Caco-2 (cell line): ENCODE results near the gene GSG1L. TPM values are rescaled to one million over a fixed set of nuclear protein-coding genes. Genes with fewer than 3 reads are reported as not detected.

Experiments
- BruUV-seq: library from RNA; stranded (reverse); fragments of 400-500 nt; replicated peaks from 2 replicates; lab custom pipeline; 2021; lab: Mats Ljungman, UMichigan
- CTCF ChIA-PET: fragments of 300-600 bp; sonication (Branson Sonifier 250); formaldehyde crosslinking; loops from one replicate; lab custom pipeline; 2022; ENCODE audit warnings: antibody characterized with exemption; lab: Charles Lee
- POLR2A ChIA-PET: fragments of 300-600 bp; sonication (Branson Sonifier 250); formaldehyde crosslinking; loops from one replicate; lab custom pipeline; 2022; ENCODE audit warnings: antibody characterized with exemption; lab: Charles Lee
- DNase-seq, 2 experiments: peaks; one replicate each; pipeline versions ENCODE4 v3.0.0 to v3.0.0-alpha.2; 2020 to 2022
- H3K27me3 ChIP-seq: replicated peaks from 2 replicates; pipeline ENCODE4 v1.6.0; 2011; ENCODE audit warnings: low read length; ENCODE audit not compliant: control insufficient read depth, insufficient read depth
- H3K36me3 ChIP-seq: 2 replicates; pipeline ENCODE4 v1.5.1; 2011; ENCODE audit warnings: low read length; ENCODE audit not compliant: control insufficient read depth, insufficient read depth
- H3K4me1 ChIP-seq: fragments of 250-450 bp; sonication (Bioruptor Pico); 2 replicates; pipeline ENCODE4 v1.5.1; 2020; ENCODE audit warnings: mild to moderate bottlenecking
- H3K4me3 ChIP-seq: 2 replicates; pipeline ENCODE4 v1.5.1; 2011; ENCODE audit warnings: low read depth, mild to moderate bottlenecking, control low read depth, low read length
- H3K9me3 ChIP-seq: fragments of 250-450 bp; sonication (Bioruptor Pico); 2 replicates; pipeline ENCODE4 v1.5.1; 2020; ENCODE audit warnings: mild to moderate bottlenecking, moderate library complexity
- H3K27ac Mint-ChIP-seq: one replicate; pipeline ENCODE4 v1.8.0; 2022; ENCODE audit warnings: mixed read lengths; ENCODE audit not compliant: unreplicated experiment
- H3K27me3 Mint-ChIP-seq: one replicate; pipeline ENCODE4 v1.8.0; 2022; ENCODE audit warnings: mixed read lengths; ENCODE audit not compliant: insufficient read depth, unreplicated experiment
- H3K36me3 Mint-ChIP-seq: one replicate; pipeline ENCODE4 v1.8.0; 2022; ENCODE audit warnings: mild to moderate bottlenecking, mixed read lengths; ENCODE audit not compliant: insufficient read depth, unreplicated experiment
- H3K4me1 Mint-ChIP-seq: one replicate; pipeline ENCODE4 v1.8.0; 2022; ENCODE audit warnings: low read depth, mixed read lengths; ENCODE audit not compliant: unreplicated experiment
- H3K4me3 Mint-ChIP-seq: one replicate; pipeline ENCODE4 v1.8.0; 2022; ENCODE audit warnings: mild to moderate bottlenecking, moderate library complexity, mixed read lengths; ENCODE audit not compliant: unreplicated experiment
- H3K9me3 Mint-ChIP-seq: one replicate; pipeline ENCODE4 v1.8.0; 2022; ENCODE audit warnings: mixed read lengths; ENCODE audit not compliant: unreplicated experiment
- CTCF ChIP-seq, 2 experiments: fragments of 200-600 bp in 1 of 2; IDR thresholded peaks; 1 replicate in 1 of 2; 2 replicates in 1 of 2; pipeline versions ENCODE4 v1.5.1 to v1.8.0; 2011 to 2022; ENCODE audit warnings: antibody characterized with exemption in 1 of 2, control low read depth in 1 of 2, inconsistent platforms in 1 of 2, low read depth in 1 of 2, low read length in 1 of 2, mild to moderate bottlenecking in 1 of 2, moderate library complexity in 1 of 2; ENCODE audit not compliant: insufficient read depth in 1 of 2, severe bottlenecking in 1 of 2, unreplicated experiment in 1 of 2
- intact Hi-C: fragments of 100-400 bp; cut with micrococcal nuclease; formaldehyde crosslinking; loops from one replicate; pipeline ENCODE4 v1.10.0; 2022; ENCODE audit not compliant: unreplicated experiment
- total RNA-seq: library from RNA; stranded (reverse); gene quantifications from 2 replicates; pipeline ENCODE4 v1.2.3, GENCODE V29; 2022

GSG1L gene
- total RNA-seq, 1 experiment from 2014 or later = not detected

DNA sequence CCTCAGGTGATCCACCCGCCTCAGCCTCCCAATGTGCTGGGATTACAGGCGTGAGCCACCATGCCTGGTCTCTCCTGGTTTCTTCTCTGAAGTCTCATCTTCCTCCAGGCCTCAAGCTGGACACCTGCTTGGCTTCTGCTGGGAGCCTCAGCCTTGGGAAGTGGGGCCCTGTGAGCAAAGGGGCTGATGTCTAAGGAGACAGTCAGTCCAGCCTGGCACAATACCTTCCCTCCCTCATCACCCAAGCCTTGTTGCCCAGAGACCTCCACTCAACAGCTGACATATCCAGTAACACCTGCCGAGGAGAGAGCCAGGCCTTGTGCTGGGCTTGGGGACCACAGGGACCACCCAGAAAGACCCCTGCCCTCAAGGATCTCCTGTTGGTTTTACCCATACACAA, 251.6 kb downstream of the GSG1L start:
- DNase-seq = no peak
- no peaks in the 10 kb centered on the region for H3K36me3 ChIP-seq
- CTCF ChIA-PET = no interaction called here
- Mint-ChIP-seq H3K9me3 (peaks cover 10% of the 10 kb centered on the region), H3K27ac (no peak overlapping the region), H3K36me3 (no peaks in the 10 kb centered on the region), H3K27me3 (peaks cover 8% of the 10 kb centered on the region), H3K4me1 (no peaks in the 10 kb centered on the region), H3K4me3 (no peak overlapping the region)
- no peaks in the 10 kb centered on the region for H3K9me3 ChIP-seq
- intact Hi-C loops = no loop called here
- H3K4me1 ChIP-seq = no peaks in the 10 kb centered on the region
- no peaks in the 10 kb centered on the region for H3K27me3 ChIP-seq
- H3K4me3 ChIP-seq = no peak overlapping the region
- BruUV-seq = no TSS peak
- POLR2A ChIA-PET = no interaction called here
- no peak for TF ChIP-seq CTCF (IDR thresholded peaks at IDR 0.05; ENCODE audit: insufficient read depth in 1 of 2, low read depth in 1 of 2, low read length in 1 of 2, severe bottlenecking in 1 of 2, unreplicated experiment in 1 of 2)

DNA sequence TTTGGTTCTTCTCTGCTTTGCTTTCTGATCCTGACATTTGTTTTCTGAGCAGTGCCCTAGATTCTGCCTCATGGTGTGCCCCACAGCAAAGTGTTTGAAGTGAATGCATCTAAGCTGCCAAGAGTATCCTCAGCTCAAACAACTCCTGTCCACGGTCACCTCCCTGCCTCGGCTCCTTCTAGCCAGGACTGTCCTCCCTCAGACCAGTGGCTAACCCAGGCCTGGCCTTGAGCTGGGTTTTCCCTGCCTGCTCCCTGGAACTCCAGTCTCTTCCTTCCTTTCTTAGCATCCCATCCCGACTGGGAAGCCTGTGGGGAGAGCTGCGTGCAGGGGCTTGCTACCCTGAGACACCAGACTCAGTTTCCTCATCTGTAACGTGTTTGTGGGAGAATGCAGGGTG, 256.5 kb downstream of the GSG1L start:
- Mint-ChIP-seq H3K4me3 (no peak overlapping the region), H3K4me1 (no peaks in the 10 kb centered on the region), H3K9me3 (peaks cover 10% of the 10 kb centered on the region), H3K36me3 (no peaks in the 10 kb centered on the region), H3K27ac (no peak overlapping the region), H3K27me3 (peaks cover 24% of the 10 kb centered on the region)
- Histone ChIP-seq H3K4me1 (no peaks in the 10 kb centered on the region), H3K9me3 (no peaks in the 10 kb centered on the region), H3K27me3 (no peaks in the 10 kb centered on the region), H3K4me3 (no peak overlapping the region), H3K36me3 (no peaks in the 10 kb centered on the region)
- BruUV-seq = no TSS peak
- no peak for DNase-seq
- ChIA-PET POLR2A (no interaction called here), CTCF (interaction anchor here (0.6 kb wide), 1 partner anchor 14 kb away, joined by 3 read pairs; no protein-coding TSS in a partner anchor)
- no peak for TF ChIP-seq CTCF (IDR thresholded peaks at IDR 0.05; ENCODE audit: insufficient read depth in 1 of 2, low read depth in 1 of 2, low read length in 1 of 2, severe bottlenecking in 1 of 2, unreplicated experiment in 1 of 2)
- intact Hi-C loops = no loop called here

GRCh38 chr16:27806388-27806787, 257.1 kb downstream of the GSG1L start:
- intact Hi-C loops = no loop called here
- no peaks in the 10 kb centered on the region for H3K36me3 Mint-ChIP-seq
- H3K4me1 Mint-ChIP-seq = no peaks in the 10 kb centered on the region
- H3K9me3 Mint-ChIP-seq = peaks cover 10% of the 10 kb centered on the region
- Histone ChIP-seq H3K9me3 (no peaks in the 10 kb centered on the region), H3K4me1 (no peaks in the 10 kb centered on the region), H3K36me3 (no peaks in the 10 kb centered on the region), H3K27me3 (no peaks in the 10 kb centered on the region), H3K4me3 (no peak overlapping the region)
- ChIA-PET POLR2A (no interaction called here), CTCF (interaction anchor here (0.6 kb wide), 1 partner anchor 14 kb away, joined by 3 read pairs; no protein-coding TSS in a partner anchor)
- no peak for DNase-seq
- no peak overlapping the region for H3K27ac Mint-ChIP-seq
- no peak for TF ChIP-seq CTCF (IDR thresholded peaks at IDR 0.05; ENCODE audit: insufficient read depth in 1 of 2, low read depth in 1 of 2, low read length in 1 of 2, severe bottlenecking in 1 of 2, unreplicated experiment in 1 of 2)
- H3K4me3 Mint-ChIP-seq = no peak overlapping the region
- peaks cover 28% of the 10 kb centered on the region for H3K27me3 Mint-ChIP-seq
- BruUV-seq = no TSS peak
